Esophagus muscularis mucosa (tissue), 4 donors: ENCODE results near the gene HOXA10.

Experiments used
- EP300 ChIP-seq: sonication (generic); formaldehyde crosslinking; IDR thresholded peaks from one replicate; pipeline ENCODE4 v1.6.1; 2017; ENCODE audit warnings: antibody characterized with exemption
- POLR2A ChIP-seq: fragments of 450-650 bp; IDR thresholded peaks from one replicate; pipeline ENCODE4 v1.6.1; 2017; ENCODE audit warnings: antibody characterized with exemption, moderate library complexity, mild to moderate bottlenecking, low read depth
- POLR2AphosphoS5 ChIP-seq, 2 donors: sonication (generic); formaldehyde crosslinking; IDR thresholded peaks; one replicate each; pipeline ENCODE4 v1.6.1; 2017; ENCODE audit warnings: antibody characterized with exemption in 2 of 2
- TF ChIP-seq, protein P1 (sequence below), 3 experiments: fragments of 200-600 bp in 2 of 3; fragments of 450-650 bp in 1 of 3; sonication (generic) in 2 of 3; IDR thresholded peaks; one replicate each; pipeline ENCODE4 v1.5.1; 2017 to 2019; ENCODE audit warnings: antibody characterized with exemption in 3 of 3, mild to moderate bottlenecking in 2 of 3, moderate library complexity in 1 of 3

DNA sequence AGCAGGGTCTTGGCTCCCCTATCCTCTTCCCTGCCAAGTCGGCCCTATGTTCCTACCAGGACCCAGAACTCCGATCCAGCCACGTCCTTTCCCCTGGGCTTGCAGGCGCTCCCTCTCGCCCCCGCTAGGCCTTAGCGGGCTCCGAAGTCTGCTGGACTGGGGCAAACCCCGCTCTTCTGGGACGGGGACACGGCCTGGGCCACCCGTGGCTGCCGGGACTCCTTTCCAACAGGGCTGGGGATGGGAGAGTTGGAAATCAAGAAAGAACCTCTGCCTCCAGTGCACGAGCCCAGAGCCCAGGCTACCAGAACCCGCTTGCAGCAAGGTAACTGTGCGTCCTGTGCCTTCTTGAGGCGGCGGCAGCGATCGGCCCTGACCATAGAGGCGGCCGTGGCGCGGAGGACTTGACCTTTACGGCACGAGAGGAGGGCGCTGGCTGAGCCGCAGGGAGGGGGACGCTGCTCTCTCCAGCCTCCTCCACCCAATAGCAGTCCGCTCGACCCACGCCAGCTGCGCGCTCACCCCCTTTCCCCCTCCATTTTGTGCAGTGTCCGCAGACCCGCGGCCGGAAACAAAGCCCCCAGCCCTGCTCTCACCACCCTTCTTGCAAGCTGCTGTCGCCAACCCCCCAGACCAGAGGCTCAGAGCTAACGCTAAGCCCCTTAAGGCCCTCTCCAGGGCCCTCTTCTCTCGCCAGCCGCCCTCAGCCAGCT is 17.9 kb upstream of the HOXA10 start:
- TF ChIP-seq, protein P1, sequence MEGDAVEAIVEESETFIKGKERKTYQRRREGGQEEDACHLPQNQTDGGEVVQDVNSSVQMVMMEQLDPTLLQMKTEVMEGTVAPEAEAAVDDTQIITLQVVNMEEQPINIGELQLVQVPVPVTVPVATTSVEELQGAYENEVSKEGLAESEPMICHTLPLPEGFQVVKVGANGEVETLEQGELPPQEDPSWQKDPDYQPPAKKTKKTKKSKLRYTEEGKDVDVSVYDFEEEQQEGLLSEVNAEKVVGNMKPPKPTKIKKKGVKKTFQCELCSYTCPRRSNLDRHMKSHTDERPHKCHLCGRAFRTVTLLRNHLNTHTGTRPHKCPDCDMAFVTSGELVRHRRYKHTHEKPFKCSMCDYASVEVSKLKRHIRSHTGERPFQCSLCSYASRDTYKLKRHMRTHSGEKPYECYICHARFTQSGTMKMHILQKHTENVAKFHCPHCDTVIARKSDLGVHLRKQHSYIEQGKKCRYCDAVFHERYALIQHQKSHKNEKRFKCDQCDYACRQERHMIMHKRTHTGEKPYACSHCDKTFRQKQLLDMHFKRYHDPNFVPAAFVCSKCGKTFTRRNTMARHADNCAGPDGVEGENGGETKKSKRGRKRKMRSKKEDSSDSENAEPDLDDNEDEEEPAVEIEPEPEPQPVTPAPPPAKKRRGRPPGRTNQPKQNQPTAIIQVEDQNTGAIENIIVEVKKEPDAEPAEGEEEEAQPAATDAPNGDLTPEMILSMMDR (IDR thresholded peaks at IDR 0.05) = no peak
- TF ChIP-seq EP300 (no peak), POLR2A (no peak), POLR2AphosphoS5 (IDR thresholded peaks at IDR 0.05) (no peak)
